ENCODE data around the gene IFNLR1. TPM values are rescaled to one million over a fixed set of nuclear protein-coding genes. Genes with fewer than 3 reads are reported as not detected.

IFNLR1 gene
- total RNA-seq, 1 donor = 0.36 TPM

DNA sequence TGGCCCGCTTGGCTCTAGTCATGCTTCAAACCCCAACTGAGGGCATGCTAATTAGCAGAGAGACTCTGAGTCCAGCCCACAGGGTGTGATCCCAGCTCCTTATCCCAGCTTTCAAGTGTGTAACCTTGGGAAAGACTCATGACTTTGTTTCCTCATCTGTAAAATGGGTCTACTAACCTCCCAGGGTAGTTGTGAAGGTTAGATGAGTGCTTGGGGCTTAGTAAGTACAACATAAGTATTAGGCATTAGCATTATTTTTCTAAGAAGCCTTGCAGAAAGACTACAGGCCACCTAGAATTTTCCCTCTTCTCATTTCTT is 78.0 kb downstream of the IFNLR1 start:
- DNase-seq (ENCODE audit: low read depth) = no peak
- H3K4me3 ChIP-seq (ENCODE audit: low read depth, low read length) = no peak overlapping the region
- TF ChIP-seq, protein P1, sequence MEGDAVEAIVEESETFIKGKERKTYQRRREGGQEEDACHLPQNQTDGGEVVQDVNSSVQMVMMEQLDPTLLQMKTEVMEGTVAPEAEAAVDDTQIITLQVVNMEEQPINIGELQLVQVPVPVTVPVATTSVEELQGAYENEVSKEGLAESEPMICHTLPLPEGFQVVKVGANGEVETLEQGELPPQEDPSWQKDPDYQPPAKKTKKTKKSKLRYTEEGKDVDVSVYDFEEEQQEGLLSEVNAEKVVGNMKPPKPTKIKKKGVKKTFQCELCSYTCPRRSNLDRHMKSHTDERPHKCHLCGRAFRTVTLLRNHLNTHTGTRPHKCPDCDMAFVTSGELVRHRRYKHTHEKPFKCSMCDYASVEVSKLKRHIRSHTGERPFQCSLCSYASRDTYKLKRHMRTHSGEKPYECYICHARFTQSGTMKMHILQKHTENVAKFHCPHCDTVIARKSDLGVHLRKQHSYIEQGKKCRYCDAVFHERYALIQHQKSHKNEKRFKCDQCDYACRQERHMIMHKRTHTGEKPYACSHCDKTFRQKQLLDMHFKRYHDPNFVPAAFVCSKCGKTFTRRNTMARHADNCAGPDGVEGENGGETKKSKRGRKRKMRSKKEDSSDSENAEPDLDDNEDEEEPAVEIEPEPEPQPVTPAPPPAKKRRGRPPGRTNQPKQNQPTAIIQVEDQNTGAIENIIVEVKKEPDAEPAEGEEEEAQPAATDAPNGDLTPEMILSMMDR (IDR thresholded peaks at IDR 0.05; ENCODE audit: insufficient read depth, low read length) = no peak

DNA sequence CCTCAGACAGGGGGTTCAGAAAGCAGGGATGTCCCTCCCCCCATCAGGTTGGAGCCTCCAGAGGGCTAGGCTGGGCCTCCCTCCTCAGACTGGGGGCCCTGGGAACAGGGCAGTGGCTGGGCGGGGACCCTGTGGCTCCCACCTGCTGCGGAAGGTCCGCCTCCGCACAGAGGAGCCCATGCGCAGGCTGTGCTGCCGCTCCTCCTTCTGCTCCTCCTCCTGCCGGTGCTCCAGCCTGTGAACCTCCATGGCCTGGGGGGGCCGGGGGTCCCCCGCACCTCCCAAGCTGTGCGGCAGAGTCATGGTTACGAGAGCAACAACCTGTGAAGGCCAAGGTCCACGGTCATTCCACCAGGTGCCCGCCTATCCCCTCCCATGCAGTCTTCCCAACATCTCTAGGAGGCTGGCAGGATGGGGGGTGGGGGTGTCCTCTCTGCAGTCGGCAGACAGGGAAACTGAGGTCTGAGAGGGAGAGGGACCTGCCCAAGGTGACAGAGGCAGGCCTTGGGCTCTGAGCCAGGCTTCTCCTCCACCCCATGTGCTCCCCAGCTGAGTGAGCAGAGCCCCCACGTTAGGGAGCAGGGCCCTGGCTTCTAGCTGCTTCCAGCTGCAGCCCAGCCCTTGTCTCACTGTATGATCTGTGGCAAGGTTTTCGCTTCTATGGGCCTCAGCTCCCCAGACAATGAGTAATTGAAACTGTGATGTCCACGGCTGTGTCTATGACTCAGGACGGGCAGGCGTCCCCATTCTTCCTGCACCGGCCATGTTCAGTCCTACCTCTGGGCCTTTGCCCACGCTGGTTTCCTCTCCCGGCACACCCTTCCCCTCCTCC is 78.5 kb downstream of the IFNLR1 start:
- DNase-seq (ENCODE audit: low read depth) = peak; percentile 83
- H3K4me3 ChIP-seq (ENCODE audit: low read depth, low read length) = no peak overlapping the region
- TF ChIP-seq, protein P1 (IDR thresholded peaks at IDR 0.05; ENCODE audit: insufficient read depth, low read length) = no peak

- DNase-seq (ENCODE audit: low read depth) = peak; percentile 36
These were observed 79.5 kb downstream of the IFNLR1 start for GRCh38 chr1:24107462-24108138.

DNA sequence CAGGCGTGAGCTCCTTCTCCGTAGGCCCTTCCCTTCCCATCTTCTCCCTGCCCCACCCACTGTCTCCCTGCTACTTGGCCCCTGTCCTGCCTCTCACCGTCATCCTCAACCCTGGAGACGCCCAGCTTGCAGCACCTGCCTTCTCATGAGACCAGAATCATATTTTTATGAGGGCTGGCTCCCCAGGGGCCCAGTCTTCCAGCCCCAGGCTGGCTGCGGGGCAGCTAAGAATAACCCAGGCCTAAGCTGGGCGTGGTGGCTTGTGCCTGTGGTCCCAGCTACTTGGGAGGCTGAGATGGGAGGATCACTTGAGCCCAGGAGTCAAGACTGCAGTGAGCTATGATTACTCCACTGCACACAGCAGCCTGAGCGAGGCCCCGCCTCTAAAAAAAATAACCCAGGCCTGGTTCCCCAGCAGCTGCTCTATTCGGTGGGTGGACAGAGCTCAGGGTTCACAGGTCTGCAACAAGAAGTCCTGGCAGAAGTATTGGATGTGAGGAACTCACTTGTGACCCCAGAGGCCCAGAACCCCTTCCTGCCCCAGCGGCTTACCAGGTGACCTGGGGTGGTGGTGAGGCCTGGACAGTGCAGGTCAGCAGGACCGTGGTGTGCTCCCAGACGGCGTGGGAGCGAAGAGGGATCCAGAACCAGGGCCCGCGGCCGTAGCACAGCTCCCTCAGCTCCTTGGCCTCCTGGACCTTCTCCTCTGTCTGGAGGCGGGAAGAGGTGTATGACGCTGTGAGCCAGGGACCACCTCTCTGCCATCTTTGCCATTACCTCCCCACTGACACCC is 81.5 kb downstream of the IFNLR1 start:
- TF ChIP-seq, protein P1 (IDR thresholded peaks at IDR 0.05; ENCODE audit: insufficient read depth, low read length) = no peak
- no peak overlapping the region for H3K4me3 ChIP-seq (ENCODE audit: low read depth, low read length)
- DNase-seq (ENCODE audit: low read depth) = no peak

More at GRCh38 chr1:24107462-24108138, 79.5 kb downstream of the IFNLR1 start:
- no peak overlapping the region for H3K4me3 ChIP-seq (ENCODE audit: low read depth, low read length)
- TF ChIP-seq, protein P1 (IDR thresholded peaks at IDR 0.05; ENCODE audit: insufficient read depth, low read length) = no peak

DNA sequence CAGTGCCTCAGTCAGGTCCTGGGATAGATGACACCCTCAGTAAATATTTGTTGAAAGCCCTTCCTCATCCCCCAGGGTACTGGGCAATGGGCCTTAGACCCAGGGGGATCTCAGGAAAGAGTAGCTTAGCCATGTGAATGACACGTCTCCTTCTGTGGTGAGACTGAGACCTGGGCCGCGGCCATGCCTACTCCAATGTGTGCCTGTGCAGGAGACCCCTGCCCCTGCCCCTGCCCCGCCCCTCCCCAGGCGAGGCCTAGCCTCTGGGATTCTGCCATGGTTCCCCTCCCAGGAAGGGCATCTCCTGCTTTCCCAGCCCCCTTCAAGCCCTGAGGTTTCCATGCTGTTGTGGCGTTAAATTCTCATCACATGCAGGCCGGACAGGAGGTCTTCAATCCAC is 82.2 kb downstream of the IFNLR1 start:
- TF ChIP-seq, protein P1 (IDR thresholded peaks at IDR 0.05; ENCODE audit: insufficient read depth, low read length) = no peak
- no peak for DNase-seq (ENCODE audit: low read depth)
- no peak overlapping the region for H3K4me3 ChIP-seq (ENCODE audit: low read depth, low read length)

Other genes with a start within 250 kb of the IFNLR1 start
- 133 and 134 TPM in 2 replicates for gene PNRC2, start 227.5 kb downstream of the IFNLR1 start, total RNA-seq (ENCODE audit: low replicate concordance)
- gene SRSF10, start 207.0 kb downstream of the IFNLR1 start, total RNA-seq (ENCODE audit: low replicate concordance) = 86.4 and 127 TPM in 2 replicates
- gene MYOM3, start 75.2 kb downstream of the IFNLR1 start, total RNA-seq (ENCODE audit: low replicate concordance) = under 0.01 TPM in 1 of 2 replicates, not detected in the other
- 0.09 TPM in 1 of 2 replicates, not detected in the other for gene IL22RA1, start 44.1 kb downstream of the IFNLR1 start, total RNA-seq (ENCODE audit: low replicate concordance)
- not detected in 2 replicates for gene GRHL3, start 132.1 kb upstream of the IFNLR1 start, total RNA-seq (ENCODE audit: low replicate concordance)
- 2.3 and 10.0 TPM in 2 replicates for gene STPG1, start 226.5 kb upstream of the IFNLR1 start, total RNA-seq (ENCODE audit: low replicate concordance)
- 42.2 and 74.2 TPM in 2 replicates for gene NIPAL3, start 228.5 kb upstream of the IFNLR1 start, total RNA-seq (ENCODE audit: low replicate concordance)